GM23248 (cell line): ENCODE data around the gene DCTN4.

Source experiments
- EZH2 ChIP-seq: fragments of 200-600 bp; sonication (generic); IDR thresholded peaks from 2 replicates; pipeline ENCODE4 v1.6.1; 2018; ENCODE audit warnings: antibody characterized with exemption, mild to moderate bottlenecking; ENCODE audit not compliant: insufficient read depth, poor library complexity, severe bottlenecking
- EZH2phosphoT487 ChIP-seq: fragments of 200-600 bp; sonication (generic); IDR thresholded peaks from 2 replicates; pipeline ENCODE4 v1.6.1; 2018; ENCODE audit warnings: antibody characterized with exemption, moderate library complexity, mild to moderate bottlenecking, low read depth; ENCODE audit not compliant: insufficient read depth

- TF ChIP-seq EZH2phosphoT487 (no peak), EZH2 (no peak)
Observed at GRCh38 chr5:150738862-150739261, 20.0 kb downstream of the DCTN4 start.
